Measurements from ENCODE around the gene RAB1A.

RAB1A gene

GRCh38 chr2:65097844-65098243 lies 32.1 kb downstream of the RAB1A start:
- Histone ChIP-seq H4K91ac (ENCODE audit: low read depth, low read length) (no peak overlapping the region), H3K4me2 (ENCODE audit: low read length) (no peak overlapping the region), H3K27me3 (ENCODE audit: insufficient read depth, low read length) (no peaks in the 10 kb centered on the region), H3K27ac (ENCODE audit: low read depth, low read length) (no peak overlapping the region), H2AFZ (ENCODE audit: insufficient read depth, low read length, poor library complexity) (no peak overlapping the region), H2BK120ac (ENCODE audit: insufficient read depth, low read length, poor library complexity) (no peak overlapping the region), H3K9me3 (ENCODE audit: insufficient read depth, low read depth, low read length) (no peaks in the 10 kb centered on the region), H3K79me1 (ENCODE audit: low read length) (peaks cover 2% of the 10 kb centered on the region), H3K14ac (ENCODE audit: low read length) (no peak overlapping the region), H3K4ac (ENCODE audit: low read depth, low read length) (no peak overlapping the region), H3K36me3 (ENCODE audit: control insufficient read depth in 1 of 2, insufficient read depth in 2 of 2, low read length in 2 of 2) (peaks cover 29 to 33% of the 10 kb centered on the region in 2 experiments), H3K18ac (ENCODE audit: low read length) (no peak overlapping the region), H3K9ac (ENCODE audit: low read length) (no peak overlapping the region), H2BK5ac (ENCODE audit: low read depth, low read length, poor library complexity) (no peak overlapping the region), H3K79me2 (ENCODE audit: control insufficient read depth, insufficient read depth, low read length, poor library complexity) (peaks cover 7% of the 10 kb centered on the region), H4K8ac (ENCODE audit: low read depth, low read length) (no peak overlapping the region), H2BK12ac (ENCODE audit: low read length) (no peak overlapping the region), H4K12ac (ENCODE audit: low read depth, low read length) (no peak overlapping the region), H2AK5ac (ENCODE audit: low read length) (no peak overlapping the region), H3K23ac (ENCODE audit: low read length) (no peak overlapping the region), H3K4me3 (ENCODE audit: low read depth, low read length) (no peak overlapping the region), H3K4me1 (ENCODE audit: control insufficient read depth in 1 of 2, insufficient read depth in 2 of 2, low read length in 2 of 2) (no peaks in the 10 kb centered on the region)
- no CpG with 5 or more reads among the region's 1 CpG for WGBS (ENCODE audit: extremely low coverage, insufficient coverage, insufficient read length)
- DNase-seq: no peak

GRCh38 chr2:65096948-65097347 lies 33.0 kb downstream of the RAB1A start:
- peaks cover 26 to 34% of the 10 kb centered on the region in 2 experiments for H3K36me3 ChIP-seq (ENCODE audit: control insufficient read depth in 1 of 2, insufficient read depth in 2 of 2, low read length in 2 of 2)
- no peak overlapping the region for H2BK120ac ChIP-seq (ENCODE audit: insufficient read depth, low read length, poor library complexity)
- no peak overlapping the region for H4K12ac ChIP-seq (ENCODE audit: low read depth, low read length)
- no peak overlapping the region for H3K4me2 ChIP-seq (ENCODE audit: low read length)
- H3K4me3 ChIP-seq (ENCODE audit: low read depth, low read length): no peak overlapping the region
- H3K18ac ChIP-seq (ENCODE audit: low read length): no peak overlapping the region
- no peak overlapping the region for H3K23ac ChIP-seq (ENCODE audit: low read length)
- peaks cover 2% of the 10 kb centered on the region for H3K79me1 ChIP-seq (ENCODE audit: low read length)
- DNase-seq: no peak
- no peak overlapping the region for H2BK12ac ChIP-seq (ENCODE audit: low read length)
- H2AFZ ChIP-seq (ENCODE audit: insufficient read depth, low read length, poor library complexity): no peak overlapping the region
- H4K8ac ChIP-seq (ENCODE audit: low read depth, low read length): no peak overlapping the region
- no peak overlapping the region for H3K14ac ChIP-seq (ENCODE audit: low read length)
- H2BK5ac ChIP-seq (ENCODE audit: low read depth, low read length, poor library complexity): no peak overlapping the region
- peaks cover 8% of the 10 kb centered on the region for H3K79me2 ChIP-seq (ENCODE audit: control insufficient read depth, insufficient read depth, low read length, poor library complexity)
- no CpG with 5 or more reads among the region's 1 CpG for WGBS (ENCODE audit: extremely low coverage, insufficient coverage, insufficient read length)
- H3K9me3 ChIP-seq (ENCODE audit: insufficient read depth, low read depth, low read length): no peaks in the 10 kb centered on the region
- no peak overlapping the region for H4K91ac ChIP-seq (ENCODE audit: low read depth, low read length)
- no peak overlapping the region for H3K4ac ChIP-seq (ENCODE audit: low read depth, low read length)
- no peaks in the 10 kb centered on the region for H3K27me3 ChIP-seq (ENCODE audit: insufficient read depth, low read length)
- no peak overlapping the region for H3K27ac ChIP-seq (ENCODE audit: low read depth, low read length)
- H3K9ac ChIP-seq (ENCODE audit: low read length): no peak overlapping the region
- H3K4me1 ChIP-seq (ENCODE audit: control insufficient read depth in 1 of 2, insufficient read depth in 2 of 2, low read length in 2 of 2): no peaks in the 10 kb centered on the region
- no peak overlapping the region for H2AK5ac ChIP-seq (ENCODE audit: low read length)

- Histone ChIP-seq H3K4me1 (ENCODE audit: control insufficient read depth in 1 of 2, insufficient read depth in 2 of 2, low read length in 2 of 2) (no peaks in the 10 kb centered on the region), H3K14ac (ENCODE audit: low read length) (no peak overlapping the region), H3K79me1 (ENCODE audit: low read length) (peaks cover 2% of the 10 kb centered on the region), H2BK12ac (ENCODE audit: low read length) (no peak overlapping the region), H3K4ac (ENCODE audit: low read depth, low read length) (no peak overlapping the region), H3K4me2 (ENCODE audit: low read length) (no peak overlapping the region), H2AK5ac (ENCODE audit: low read length) (no peak overlapping the region), H3K27me3 (ENCODE audit: insufficient read depth, low read length) (no peaks in the 10 kb centered on the region), H4K91ac (ENCODE audit: low read depth, low read length) (no peak overlapping the region), H3K9ac (ENCODE audit: low read length) (no peak overlapping the region), H4K8ac (ENCODE audit: low read depth, low read length) (no peak overlapping the region), H3K9me3 (ENCODE audit: insufficient read depth, low read depth, low read length) (no peaks in the 10 kb centered on the region), H3K4me3 (ENCODE audit: low read depth, low read length) (no peak overlapping the region), H3K79me2 (ENCODE audit: control insufficient read depth, insufficient read depth, low read length, poor library complexity) (peaks cover 6% of the 10 kb centered on the region), H2BK5ac (ENCODE audit: low read depth, low read length, poor library complexity) (no peak overlapping the region), H3K18ac (ENCODE audit: low read length) (no peak overlapping the region), H3K27ac (ENCODE audit: low read depth, low read length) (no peak overlapping the region), H2BK120ac (ENCODE audit: insufficient read depth, low read length, poor library complexity) (no peak overlapping the region), H4K12ac (ENCODE audit: low read depth, low read length) (no peak overlapping the region), H2AFZ (ENCODE audit: insufficient read depth, low read length, poor library complexity) (no peak overlapping the region), H3K23ac (ENCODE audit: low read length) (no peak overlapping the region), H3K36me3 (ENCODE audit: control insufficient read depth in 1 of 2, insufficient read depth in 2 of 2, low read length in 2 of 2) (peaks cover 26 to 39% of the 10 kb centered on the region in 2 experiments)
- no peak for DNase-seq
Observed at GRCh38 chr2:65093211-65093610, 36.7 kb downstream of the RAB1A start.

- Histone ChIP-seq H3K4me3 (ENCODE audit: low read depth, low read length) (no peak overlapping the region), H3K4ac (ENCODE audit: low read depth, low read length) (no peak overlapping the region), H4K91ac (ENCODE audit: low read depth, low read length) (no peak overlapping the region), H3K23ac (ENCODE audit: low read length) (no peak overlapping the region), H3K9ac (ENCODE audit: low read length) (no peak overlapping the region), H3K4me2 (ENCODE audit: low read length) (no peak overlapping the region), H2AFZ (ENCODE audit: insufficient read depth, low read length, poor library complexity) (no peak overlapping the region), H2BK5ac (ENCODE audit: low read depth, low read length, poor library complexity) (no peak overlapping the region), H2BK120ac (ENCODE audit: insufficient read depth, low read length, poor library complexity) (no peak overlapping the region), H3K36me3 (ENCODE audit: control insufficient read depth in 1 of 2, insufficient read depth in 2 of 2, low read length in 2 of 2) (peaks cover 26 to 39% of the 10 kb centered on the region in 2 experiments), H3K9me3 (ENCODE audit: insufficient read depth, low read depth, low read length) (no peaks in the 10 kb centered on the region), H3K79me2 (ENCODE audit: control insufficient read depth, insufficient read depth, low read length, poor library complexity) (peaks cover 6% of the 10 kb centered on the region), H3K27me3 (ENCODE audit: insufficient read depth, low read length) (no peaks in the 10 kb centered on the region), H2BK12ac (ENCODE audit: low read length) (no peak overlapping the region), H3K4me1 (ENCODE audit: control insufficient read depth in 1 of 2, insufficient read depth in 2 of 2, low read length in 2 of 2) (no peaks in the 10 kb centered on the region), H4K8ac (ENCODE audit: low read depth, low read length) (no peak overlapping the region), H3K18ac (ENCODE audit: low read length) (no peak overlapping the region), H3K14ac (ENCODE audit: low read length) (no peak overlapping the region), H3K27ac (ENCODE audit: low read depth, low read length) (no peak overlapping the region), H3K79me1 (ENCODE audit: low read length) (peaks cover 2% of the 10 kb centered on the region), H2AK5ac (ENCODE audit: low read length) (no peak overlapping the region), H4K12ac (ENCODE audit: low read depth, low read length) (no peak overlapping the region)
- no peak for DNase-seq
- WGBS (ENCODE audit: extremely low coverage, insufficient coverage, insufficient read length): no CpG with 5 or more reads among the region's 4 CpGs
Observed at GRCh38 chr2:65092791-65093190, 37.1 kb downstream of the RAB1A start.
